Superior temporal gyrus (tissue), 1 donor: Measurements from ENCODE around the gene SULT1A2.
"Not testable (repeated sequence)": the region's sequence is repeated elsewhere in the genome, so short reads cannot be mapped to it uniquely, and the experiment has no call there.

ENCODE experiments used
- DNase-seq: peaks from one replicate; pipeline ENCODE4 v3.0.0-alpha.2; 2016; ENCODE audit errors: extremely low spot score

SULT1A2 gene

DNA sequence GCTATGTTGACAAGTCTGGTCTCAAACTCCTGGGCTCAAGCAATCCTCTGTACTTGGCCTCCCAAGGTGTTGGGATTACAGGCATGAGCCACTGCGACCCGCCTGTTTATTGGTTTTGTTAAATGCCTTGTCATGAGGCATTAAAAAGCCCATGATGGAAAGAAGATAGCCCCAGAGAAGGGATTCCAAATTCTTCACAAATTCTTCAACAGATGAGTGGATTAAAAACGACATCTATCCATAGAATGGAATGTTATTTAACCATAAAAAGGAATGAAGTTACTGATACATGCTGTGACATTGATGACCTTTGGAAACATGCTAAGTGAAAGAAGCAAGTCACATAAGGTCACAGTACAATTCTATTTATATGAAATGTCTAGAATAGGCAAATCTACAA is 38.4 kb downstream of the SULT1A2 start:
- DNase-seq, result no peak

DNA sequence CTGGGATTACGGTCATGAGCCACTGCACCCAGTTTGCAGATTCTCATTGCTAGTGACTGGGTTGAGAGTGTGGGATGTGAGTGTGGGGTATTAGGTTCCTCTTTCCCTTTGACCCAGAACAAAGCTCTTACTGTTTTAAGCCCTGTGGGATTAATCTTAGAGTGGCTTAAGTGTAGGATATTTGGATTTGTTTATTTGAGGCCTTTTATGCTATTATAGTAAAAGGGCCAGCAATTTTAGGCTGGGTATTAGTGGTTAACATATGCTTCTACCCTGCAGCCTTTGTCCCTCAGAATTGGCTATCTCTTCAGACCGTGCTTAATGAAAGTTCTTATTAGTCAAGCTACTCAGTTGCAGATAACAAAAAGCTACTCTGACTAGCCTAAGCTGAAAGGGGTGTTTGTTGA is 39.9 kb downstream of the SULT1A2 start:
- DNase-seq, result no peak

DNA sequence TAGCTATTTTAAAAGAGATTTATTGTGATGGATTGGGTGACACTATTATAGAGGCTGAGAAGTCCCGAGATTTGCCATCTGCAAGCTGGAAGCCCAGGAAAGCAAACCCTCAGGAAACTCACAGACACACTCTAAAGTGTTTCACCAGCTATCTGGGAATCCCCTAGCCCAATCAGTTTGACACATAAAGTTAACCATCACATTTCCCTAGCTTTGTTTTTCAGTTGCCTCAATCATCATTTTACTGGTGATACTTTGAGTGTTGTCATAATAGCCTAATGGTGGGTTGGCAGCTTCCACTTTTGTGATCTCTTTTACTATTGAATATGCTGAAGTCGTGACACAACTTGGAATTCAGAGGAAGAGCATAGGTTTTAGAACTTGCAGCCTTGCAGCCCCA is 41.3 kb downstream of the SULT1A2 start:
- DNase-seq, result no peak

DNA sequence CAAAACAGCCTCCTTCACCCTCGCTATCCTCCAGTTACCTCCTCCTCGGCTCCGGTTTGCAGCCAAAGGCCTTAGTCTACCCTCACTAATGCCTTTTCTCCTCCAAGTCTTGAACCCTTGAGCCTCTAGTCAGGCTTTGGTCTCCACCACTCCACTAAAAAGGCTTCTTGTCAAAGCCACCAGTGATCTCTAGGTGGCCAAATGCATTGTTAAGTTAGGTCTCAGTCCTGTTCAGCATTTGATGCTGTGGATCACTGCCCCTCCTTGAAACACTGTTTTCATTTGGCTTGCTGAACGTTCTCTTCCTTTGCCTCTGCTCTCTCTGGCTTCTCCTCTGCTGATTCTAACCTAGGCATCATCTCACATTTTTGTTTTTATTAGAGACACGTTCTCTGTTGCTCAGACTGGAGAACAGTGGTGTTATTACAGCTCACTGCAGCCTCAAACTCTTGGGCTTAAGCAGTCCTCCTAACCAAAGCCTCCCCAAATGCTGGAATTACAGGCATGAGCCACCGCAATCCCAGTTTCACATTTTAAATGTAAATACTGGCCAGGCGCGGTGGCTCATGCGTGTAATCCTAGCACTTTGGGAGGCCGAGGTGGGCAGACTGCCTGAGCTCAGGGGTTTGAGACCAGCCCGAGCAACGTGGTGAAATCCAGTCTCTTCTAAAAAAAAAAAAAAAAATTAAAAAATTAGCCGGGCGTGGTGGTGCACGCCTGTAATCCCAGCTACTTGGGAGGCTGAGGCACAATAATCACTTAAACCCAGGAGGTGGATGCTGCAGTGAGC is 42.0 kb downstream of the SULT1A2 start:
- DNase-seq, result no peak

DNA sequence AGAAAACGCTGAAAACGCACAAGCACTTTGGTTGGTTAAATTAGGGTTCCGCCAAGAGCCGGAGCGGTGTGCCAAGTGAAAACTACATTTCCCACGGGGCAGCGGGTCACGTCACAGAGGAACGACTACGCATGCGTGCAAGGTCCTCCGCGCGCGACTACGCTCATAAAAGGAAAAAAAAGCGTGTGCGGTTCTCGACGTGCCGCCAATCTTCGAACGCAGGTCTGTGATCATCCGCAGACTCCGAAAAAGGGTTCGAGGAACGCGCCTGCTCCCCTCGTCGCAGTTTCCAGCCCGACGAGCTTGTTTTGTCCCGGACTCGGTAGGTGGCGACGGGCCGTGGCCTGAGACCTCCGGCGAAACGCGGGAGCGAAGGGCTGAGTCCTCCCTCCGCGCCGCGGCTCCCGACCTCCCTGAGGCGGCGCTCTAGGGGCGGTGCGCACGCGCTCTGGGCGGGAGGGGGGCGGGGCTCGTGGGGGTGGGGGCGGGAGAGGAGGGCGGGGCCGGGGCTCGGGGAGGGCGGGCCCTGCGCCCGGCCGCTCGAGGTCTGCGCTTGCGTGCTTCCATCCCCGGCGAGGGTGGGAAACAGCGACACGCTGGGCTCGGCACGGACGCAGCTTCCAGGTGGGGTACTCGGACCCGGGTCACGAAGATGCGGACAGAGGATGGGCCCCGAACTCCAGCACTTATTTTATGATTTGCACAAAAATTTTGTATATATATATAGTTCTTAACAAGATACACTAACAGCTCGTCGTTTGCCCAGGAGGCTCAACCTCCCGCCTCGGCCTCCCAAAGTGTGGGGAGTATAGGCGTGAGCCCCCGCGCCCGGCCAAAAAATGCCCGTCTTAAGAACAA is 42.8 kb downstream of the SULT1A2 start, which contains the start of gene SGF29:
TSS of gene SGF29 (plus strand) at position 145 of the 858 bp plus-strand sequence. CDS start 27,150 bp downstream, outside the sequence.
- peak; percentile 97 for DNase-seq

DNA sequence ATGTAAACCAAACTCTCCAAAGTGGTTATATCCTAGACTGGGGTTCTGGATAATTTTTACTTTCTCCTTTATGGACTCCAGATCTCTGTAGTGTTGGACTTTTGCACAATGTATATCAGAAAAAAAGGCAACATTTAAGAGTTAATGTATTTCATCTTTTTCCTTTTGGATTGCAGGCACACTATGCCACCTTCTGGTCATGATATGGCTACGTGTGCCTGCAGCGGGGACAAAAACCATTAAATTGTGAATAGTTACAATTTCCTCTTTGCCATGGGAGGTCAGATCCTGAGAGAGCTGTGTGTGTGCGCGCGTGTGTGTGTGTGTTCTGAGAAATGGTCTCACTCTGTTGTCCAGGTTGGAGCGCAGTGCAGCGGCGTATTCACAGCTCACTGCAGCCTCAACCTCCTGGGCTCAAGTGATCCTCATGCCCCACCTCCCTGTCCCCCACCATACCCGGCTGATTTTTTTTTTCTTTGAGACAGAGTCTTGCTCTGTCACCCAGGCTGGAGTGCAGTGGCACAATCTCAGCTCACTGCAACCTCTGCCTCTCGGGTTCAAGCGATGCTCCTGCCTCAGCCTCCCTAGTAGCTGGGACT is 47.5 kb downstream of the SULT1A2 start:
- no peak for DNase-seq

DNA sequence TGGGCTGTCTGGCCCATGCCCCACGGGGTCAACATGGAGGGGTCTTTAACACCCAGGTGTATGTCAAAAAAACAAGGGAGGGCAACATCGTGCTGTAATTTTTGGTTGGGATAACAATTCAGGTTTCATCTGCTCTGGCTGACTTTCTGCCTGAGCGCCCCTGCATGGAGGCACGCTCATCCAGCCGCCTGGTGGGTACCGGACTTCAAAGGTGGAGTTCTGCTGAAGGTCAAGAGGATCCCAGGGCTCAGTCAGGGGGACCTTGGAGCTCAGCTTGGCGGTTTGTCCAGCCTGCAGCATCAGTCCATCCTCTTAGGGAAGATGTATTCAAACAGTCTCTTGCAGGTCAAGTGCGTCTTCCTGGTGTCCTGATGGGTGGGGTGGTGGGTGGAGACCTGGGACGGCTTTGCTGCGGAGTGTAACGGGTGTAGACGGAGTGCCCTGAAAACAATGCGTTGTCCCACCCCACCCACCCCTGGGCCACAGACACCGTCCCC is 48.5 kb downstream of the SULT1A2 start:
- DNase-seq, result no peak

DNA sequence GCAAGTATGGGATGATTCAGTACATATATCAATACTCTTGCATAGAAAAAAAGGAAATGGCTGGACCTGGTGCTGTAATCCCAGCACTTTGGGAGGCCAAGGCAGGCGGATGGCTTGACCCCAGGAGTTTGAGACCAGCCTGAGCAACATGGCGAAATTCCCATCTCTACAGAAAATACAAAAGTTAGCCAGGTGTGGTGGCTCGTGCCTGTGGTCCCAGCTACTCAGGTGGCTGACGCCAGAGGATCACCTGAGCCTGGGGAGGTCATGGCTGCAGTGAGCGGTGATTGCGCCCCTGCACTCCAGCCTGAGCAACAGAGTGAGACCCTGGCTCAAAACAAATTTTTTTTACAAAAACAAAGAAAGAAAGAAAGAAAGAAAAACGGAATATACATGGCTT is 50.2 kb downstream of the SULT1A2 start:
- no peak for DNase-seq

DNA sequence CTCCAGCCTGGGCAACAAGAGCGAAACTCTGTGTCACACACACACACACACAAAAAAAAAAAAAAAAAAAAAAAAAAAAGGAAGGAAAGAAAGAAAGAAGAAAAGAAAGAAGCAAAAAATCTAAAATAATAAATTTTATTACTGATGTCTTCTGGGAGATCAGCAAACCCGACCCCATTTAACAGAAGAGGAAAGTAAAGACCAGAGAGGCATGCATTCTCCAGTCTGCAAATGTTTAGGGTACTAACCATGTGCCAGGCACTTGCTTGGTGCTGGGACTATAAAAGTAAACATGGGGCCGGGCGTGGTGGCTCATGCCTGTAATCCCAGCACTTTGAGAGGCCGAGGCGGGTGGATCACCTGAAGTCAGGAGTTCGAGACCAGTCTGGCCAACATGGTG is 50.9 kb downstream of the SULT1A2 start:
- not testable (repeated sequence) for DNase-seq

DNA sequence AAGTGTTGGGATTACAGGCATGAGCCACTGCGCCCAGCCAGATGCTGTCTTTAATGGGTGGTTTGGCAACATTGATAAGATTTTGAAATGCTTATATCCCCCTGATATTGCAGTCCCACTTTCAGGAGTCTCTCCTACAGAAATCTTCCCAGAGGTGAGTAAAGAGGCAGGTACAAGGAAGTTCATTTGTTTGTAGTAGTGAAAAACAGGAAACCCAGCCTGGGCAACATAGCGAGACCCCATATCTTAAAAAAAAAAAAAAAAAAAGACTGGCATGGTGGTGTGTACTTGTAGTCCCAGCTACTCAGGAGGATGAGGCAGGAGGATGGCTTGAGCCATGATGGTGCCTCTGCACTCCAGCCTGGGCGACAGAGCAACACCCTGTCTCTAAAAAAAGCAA is 51.9 kb downstream of the SULT1A2 start:
- no peak for DNase-seq

DNA sequence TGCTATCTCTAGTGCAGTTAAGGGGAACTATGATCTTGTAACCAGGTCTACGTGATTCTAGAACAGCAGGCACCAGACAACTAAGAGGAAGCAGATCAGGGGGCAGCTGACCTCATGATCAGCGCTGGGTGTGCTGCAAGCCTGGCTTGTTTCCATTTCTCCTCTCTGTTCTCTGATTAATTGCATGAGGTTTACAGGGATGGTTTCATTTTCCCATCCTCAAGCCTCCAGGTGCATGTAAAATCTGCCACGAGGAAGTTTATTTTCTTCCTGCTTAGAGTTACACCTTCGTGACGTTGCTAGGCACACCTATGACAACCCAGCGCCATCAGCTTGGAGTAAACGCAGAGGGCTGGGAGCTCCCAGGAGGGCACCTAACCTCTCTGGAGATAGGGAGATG is 53.8 kb downstream of the SULT1A2 start:
- no peak for DNase-seq

DNA sequence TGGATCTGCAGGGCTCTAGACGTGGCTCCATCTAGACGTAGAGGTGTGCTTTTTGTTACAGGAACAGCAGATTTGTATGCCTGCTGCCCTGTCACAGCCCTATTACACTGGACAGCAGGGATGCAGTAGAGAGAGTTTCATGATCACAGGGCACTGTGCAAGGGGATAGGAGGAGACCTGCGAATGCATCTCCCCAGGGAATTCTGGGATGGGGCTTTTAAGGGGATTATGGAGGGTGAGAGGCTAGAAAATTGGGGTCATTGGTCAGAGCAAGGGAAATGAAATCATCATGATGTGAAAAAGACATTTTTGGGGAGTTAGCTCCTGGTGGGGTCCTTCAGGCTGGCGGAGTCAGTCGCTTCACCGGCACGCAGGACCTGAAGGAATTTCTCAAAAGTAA is 54.2 kb downstream of the SULT1A2 start:
- DNase-seq, result no peak
